Stimulated activated CD8-positive, alpha-beta memory T cell treated with anti-CD3 and anti-CD28 coated beads, Interleukin-4, amount 100 ng/mL, for 1 hour (primary cell): ENCODE results near the gene SMPD4.
"Not testable (repeated sequence)": the region's sequence is repeated elsewhere in the genome, so short reads cannot be mapped to it uniquely, and the experiment has no call there.

Source experiments
- DNase-seq, 2 donors: peaks; one replicate each; pipeline ENCODE4 v3.0.0-alpha.2; 2020; ENCODE audit warnings: low read depth in 2 of 2, low spot score in 1 of 2

Gene SMPD4

GRCh38 chr2:130159376-130159775 is 22.0 kb downstream of the SMPD4 start:
- DNase-seq: not testable (repeated sequence)

- no peak for DNase-seq
Measured at GRCh38 chr2:130158631-130159030, 22.8 kb downstream of the SMPD4 start.

- DNase-seq: not testable (repeated sequence)
Measured at GRCh38 chr2:130157825-130158514, 23.4 kb downstream of the SMPD4 start.

GRCh38 chr2:130157354-130157753 is 24.0 kb downstream of the SMPD4 start:
- DNase-seq: not testable (repeated sequence)

GRCh38 chr2:130156624-130157004 is 24.8 kb downstream of the SMPD4 start:
- DNase-seq: no peak

- DNase-seq: not testable (repeated sequence)
Measured at GRCh38 chr2:130155956-130156623, 25.3 kb downstream of the SMPD4 start.

- DNase-seq: no peak
Measured at GRCh38 chr2:130154773-130155765, 26.3 kb downstream of the SMPD4 start.

GRCh38 chr2:130154423-130154770 is 27.0 kb downstream of the SMPD4 start:
- not testable (repeated sequence) for DNase-seq

- DNase-seq: not testable (repeated sequence)
Measured at GRCh38 chr2:130153721-130154422, 27.5 kb downstream of the SMPD4 start.

- no peak for DNase-seq
Measured at GRCh38 chr2:130152816-130153595, 28.4 kb downstream of the SMPD4 start.

- DNase-seq: not testable (repeated sequence)
Measured at GRCh38 chr2:130152136-130152815, 29.1 kb downstream of the SMPD4 start.

- DNase-seq: not testable (repeated sequence)
Measured at GRCh38 chr2:130151145-130151512, 30.3 kb downstream of the SMPD4 start.

- DNase-seq: no peak
Measured at GRCh38 chr2:130150181-130151144, 30.9 kb downstream of the SMPD4 start.

GRCh38 chr2:130148515-130148914 is 32.9 kb downstream of the SMPD4 start:
- DNase-seq: not testable (repeated sequence)

GRCh38 chr2:130145006-130145414 is 36.4 kb downstream of the SMPD4 start, which contains the start of gene CCDC74B:
CCDC74B (minus strand) TSS chr2:130145112; CDS start chr2:130144996, 116 bp downstream.
- DNase-seq: peak in 1 of 2 donors; percentile 19

GRCh38 chr2:130143266-130144039 is 37.9 kb downstream of the SMPD4 start:
- DNase-seq: not testable (repeated sequence)
